ENCODE measurements around the gene SLIT2. TPM values are rescaled to one million over a fixed set of nuclear protein-coding genes. Genes with fewer than 3 reads are reported as not detected.

The SLIT2 gene
- total RNA-seq, 1 experiment from 2014 or later, result 5.3 TPM

DNA sequence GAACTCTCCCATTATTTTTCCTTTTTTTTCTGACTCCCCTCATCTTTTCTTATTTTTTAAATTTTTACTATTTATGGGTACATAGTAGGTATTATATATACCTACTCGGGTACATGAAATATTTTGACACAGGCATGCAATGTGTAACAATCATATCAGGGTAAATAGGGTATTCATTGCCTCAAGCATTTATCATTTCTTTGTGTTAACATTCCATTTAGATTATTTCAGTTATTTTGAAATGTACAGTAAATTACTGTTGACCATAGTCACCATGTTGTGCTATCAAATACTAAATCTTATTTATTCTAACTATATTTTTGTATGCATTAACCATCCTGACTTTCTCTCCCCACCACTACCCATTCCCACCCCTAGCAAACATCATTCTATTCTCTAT, 33.8 kb upstream of the SLIT2 start:
- no peak for TF ChIP-seq EZH2 (IDR thresholded peaks at IDR 0.05; ENCODE audit: low read depth)
- TF ChIP-seq, protein P1, sequence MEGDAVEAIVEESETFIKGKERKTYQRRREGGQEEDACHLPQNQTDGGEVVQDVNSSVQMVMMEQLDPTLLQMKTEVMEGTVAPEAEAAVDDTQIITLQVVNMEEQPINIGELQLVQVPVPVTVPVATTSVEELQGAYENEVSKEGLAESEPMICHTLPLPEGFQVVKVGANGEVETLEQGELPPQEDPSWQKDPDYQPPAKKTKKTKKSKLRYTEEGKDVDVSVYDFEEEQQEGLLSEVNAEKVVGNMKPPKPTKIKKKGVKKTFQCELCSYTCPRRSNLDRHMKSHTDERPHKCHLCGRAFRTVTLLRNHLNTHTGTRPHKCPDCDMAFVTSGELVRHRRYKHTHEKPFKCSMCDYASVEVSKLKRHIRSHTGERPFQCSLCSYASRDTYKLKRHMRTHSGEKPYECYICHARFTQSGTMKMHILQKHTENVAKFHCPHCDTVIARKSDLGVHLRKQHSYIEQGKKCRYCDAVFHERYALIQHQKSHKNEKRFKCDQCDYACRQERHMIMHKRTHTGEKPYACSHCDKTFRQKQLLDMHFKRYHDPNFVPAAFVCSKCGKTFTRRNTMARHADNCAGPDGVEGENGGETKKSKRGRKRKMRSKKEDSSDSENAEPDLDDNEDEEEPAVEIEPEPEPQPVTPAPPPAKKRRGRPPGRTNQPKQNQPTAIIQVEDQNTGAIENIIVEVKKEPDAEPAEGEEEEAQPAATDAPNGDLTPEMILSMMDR (conservative IDR thresholded peaks at IDR 0.05), result no peak
- Histone ChIP-seq H3K9me3 (ENCODE audit: insufficient read depth, low read depth) (no peaks in the 10 kb centered on the region), H3K27me3 (ENCODE audit: insufficient read depth, low read depth) (no peaks in the 10 kb centered on the region), H3K4me2 (no peak overlapping the region), H3K27ac (no peak overlapping the region), H3K79me2 (ENCODE audit: low read depth) (no peaks in the 10 kb centered on the region), H2AFZ (no peak overlapping the region), H4K20me1 (ENCODE audit: insufficient read depth) (no peaks in the 10 kb centered on the region), H3K4me1 (replicated peaks; ENCODE audit: insufficient read depth) (no peaks in the 10 kb centered on the region), H3K9me2 (ENCODE audit: insufficient read depth) (no peaks in the 10 kb centered on the region), H3K36me3 (ENCODE audit: low read depth) (no peaks in the 10 kb centered on the region), H3K4me3 (no peak overlapping the region), H3F3A (ENCODE audit: insufficient read depth, low read depth) (no peaks in the 10 kb centered on the region)
- intact Hi-C loops (cut with micrococcal nuclease; ENCODE audit: unreplicated experiment), result no loop called here
- POLR2A ChIA-PET (ENCODE audit: unreplicated experiment), result no interaction called here
- BruUV-seq (replicated peaks), result no TSS peak
- no peak for DNase-seq
- CTCF ChIA-PET, result no interaction called here

DNA sequence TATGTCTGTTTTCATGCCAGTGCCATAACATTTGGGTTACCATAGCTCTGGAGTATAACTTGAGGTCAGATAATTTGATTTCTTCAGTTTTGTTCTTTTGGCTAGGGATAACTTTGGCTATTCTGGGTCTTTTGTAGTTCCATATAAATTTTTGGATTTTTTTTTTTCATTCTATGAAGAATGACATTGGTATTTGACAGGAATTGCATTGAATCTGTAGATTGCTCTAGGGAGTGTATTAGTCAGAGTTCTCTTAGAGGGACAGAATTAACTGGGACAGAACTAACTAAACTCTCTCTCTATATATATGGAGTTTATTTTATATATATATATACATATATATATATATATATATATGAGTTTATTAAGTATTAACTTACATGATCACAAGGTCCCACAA, 32.2 kb upstream of the SLIT2 start:
- no TSS peak for BruUV-seq (replicated peaks)
- Histone ChIP-seq H4K20me1 (ENCODE audit: insufficient read depth) (no peaks in the 10 kb centered on the region), H3K9me3 (ENCODE audit: insufficient read depth, low read depth) (no peaks in the 10 kb centered on the region), H3K4me3 (no peak overlapping the region), H3K4me2 (no peak overlapping the region), H3K9me2 (ENCODE audit: insufficient read depth) (no peaks in the 10 kb centered on the region), H3K27me3 (ENCODE audit: insufficient read depth, low read depth) (no peaks in the 10 kb centered on the region), H3K36me3 (ENCODE audit: low read depth) (no peaks in the 10 kb centered on the region), H3F3A (ENCODE audit: insufficient read depth, low read depth) (no peaks in the 10 kb centered on the region), H3K4me1 (replicated peaks; ENCODE audit: insufficient read depth) (no peaks in the 10 kb centered on the region), H3K27ac (no peak overlapping the region), H2AFZ (no peak overlapping the region), H3K79me2 (ENCODE audit: low read depth) (no peaks in the 10 kb centered on the region)
- TF ChIP-seq, protein P1 (conservative IDR thresholded peaks at IDR 0.05), result no peak
- TF ChIP-seq EZH2 (IDR thresholded peaks at IDR 0.05; ENCODE audit: low read depth), result no peak
- no peak for DNase-seq
- intact Hi-C loops (cut with micrococcal nuclease; ENCODE audit: unreplicated experiment), result no loop called here
- CTCF ChIA-PET, result no interaction called here
- POLR2A ChIA-PET (ENCODE audit: unreplicated experiment), result no interaction called here

DNA sequence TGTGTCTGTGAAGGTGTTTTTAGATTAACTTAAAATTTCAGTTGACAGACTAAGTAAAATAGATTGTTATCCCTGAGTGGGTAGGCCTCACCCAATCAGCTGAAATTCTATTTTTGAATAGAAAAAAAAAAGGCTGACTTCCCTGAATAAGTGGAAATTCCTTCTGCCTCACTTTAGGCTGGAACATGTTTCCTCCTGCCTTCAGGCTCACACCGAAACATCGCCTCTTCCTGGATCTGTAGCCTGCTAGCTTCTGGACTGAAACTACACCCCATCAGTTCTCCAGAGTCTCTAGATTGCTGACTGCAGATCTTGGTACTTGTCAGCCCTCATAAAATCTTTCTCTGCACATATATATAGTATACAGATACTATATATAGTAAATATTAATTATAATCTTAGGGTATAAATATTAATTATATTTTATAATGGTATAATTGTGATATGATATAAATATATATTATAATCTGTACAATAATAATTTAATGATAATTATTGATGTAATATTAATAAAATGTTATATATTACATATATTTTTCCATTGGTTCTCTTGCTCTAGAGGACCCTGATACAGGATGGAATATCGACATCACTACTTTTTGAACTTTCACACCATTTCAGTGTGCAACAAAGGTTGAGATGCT, 13.7 kb upstream of the SLIT2 start:
- no peak overlapping the region for H3K27ac ChIP-seq
- no peak overlapping the region for H2AFZ ChIP-seq
- H3F3A ChIP-seq (ENCODE audit: insufficient read depth, low read depth), result no peaks in the 10 kb centered on the region
- no peaks in the 10 kb centered on the region for H4K20me1 ChIP-seq (ENCODE audit: insufficient read depth)
- H3K4me1 ChIP-seq (replicated peaks; ENCODE audit: insufficient read depth), result no peaks in the 10 kb centered on the region
- no TSS peak for BruUV-seq (replicated peaks)
- H3K9me2 ChIP-seq (ENCODE audit: insufficient read depth), result no peaks in the 10 kb centered on the region
- no peaks in the 10 kb centered on the region for H3K9me3 ChIP-seq (ENCODE audit: insufficient read depth, low read depth)
- DNase-seq, result no peak
- no peaks in the 10 kb centered on the region for H3K27me3 ChIP-seq (ENCODE audit: insufficient read depth, low read depth)
- no peak overlapping the region for H3K4me3 ChIP-seq
- H3K79me2 ChIP-seq (ENCODE audit: low read depth), result no peaks in the 10 kb centered on the region
- TF ChIP-seq, protein P1 (conservative IDR thresholded peaks at IDR 0.05), result no peak
- intact Hi-C loops (cut with micrococcal nuclease; ENCODE audit: unreplicated experiment), result no loop called here
- H3K36me3 ChIP-seq (ENCODE audit: low read depth), result no peaks in the 10 kb centered on the region
- POLR2A ChIA-PET (ENCODE audit: unreplicated experiment), result no interaction called here
- no peak overlapping the region for H3K4me2 ChIP-seq
- CTCF ChIA-PET, result no interaction called here
